Measurements from ENCODE around the gene C4orf50. TPM values are rescaled to one million over a fixed set of nuclear protein-coding genes. Genes with fewer than 3 reads are reported as not detected.

Gene C4orf50
- total and polyA plus RNA-seq, 2 of the 8 experiments (the other 6 are each of a cell fraction or from before 2014, with no cell fraction given): 0.08 to 0.22 TPM

DNA sequence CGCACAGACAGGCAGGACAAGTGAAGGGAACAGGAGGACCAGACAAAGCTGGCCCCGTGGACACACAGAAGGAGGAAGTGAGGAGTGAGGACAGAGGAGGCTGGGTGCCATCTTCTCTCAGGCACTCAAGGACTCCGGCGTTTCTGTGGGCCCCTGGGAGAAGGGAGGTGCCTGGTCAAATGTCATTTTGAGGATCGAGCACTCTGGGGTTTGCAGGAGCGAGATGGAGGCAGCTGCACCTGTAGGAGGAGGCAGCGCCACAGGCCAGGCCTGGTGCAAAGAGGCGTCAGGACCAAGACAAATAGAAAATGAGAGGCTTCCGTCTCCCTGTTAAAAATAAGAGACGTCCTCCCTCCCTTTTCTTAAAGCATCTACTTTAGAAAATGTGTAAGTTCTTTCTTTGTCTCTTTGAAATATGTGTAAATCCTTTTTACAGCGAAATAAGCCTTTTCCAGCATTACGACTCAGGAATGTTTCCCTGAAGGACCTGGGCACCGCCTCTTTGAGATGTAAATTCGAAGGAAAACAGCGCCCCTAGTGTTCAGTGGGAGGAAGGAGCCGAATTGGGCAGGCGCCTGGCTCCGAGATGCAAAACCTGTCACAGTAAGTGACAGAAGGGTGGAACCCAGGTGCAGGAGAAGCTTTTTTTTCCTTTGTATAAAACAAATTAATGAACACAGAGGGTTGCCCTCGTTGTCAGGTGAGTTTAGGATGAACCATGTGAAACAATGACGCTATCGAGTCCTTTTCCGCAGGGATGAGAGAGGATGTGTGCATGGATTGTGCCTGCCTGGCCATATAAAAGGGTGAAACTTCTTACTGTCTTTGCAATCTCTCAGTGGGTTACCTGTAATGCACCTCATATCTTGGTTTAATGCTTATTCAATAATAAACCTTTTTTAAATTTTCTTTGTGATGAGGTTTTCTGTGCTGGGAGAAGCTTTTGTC is 1.4 kb upstream of the C4orf50 start (continued):
- TF ChIP-seq CHD2 (IDR thresholded peaks at IDR 0.05; ENCODE audit: low read length): no peak
- TF ChIP-seq TAF7 (optimal IDR thresholded peaks at IDR 0.05; ENCODE audit: borderline replicate concordance, low read depth, low read length): no peak
- TF ChIP-seq KDM5A (IDR thresholded peaks at IDR 0.05; ENCODE audit: low read length): no peak
- TF ChIP-seq FOSL1 (IDR thresholded peaks at IDR 0.05; ENCODE audit: insufficient read depth, low read depth, low read length): no peak

Data from H1 (cell line).